GM19397 (cell line): Measurements from ENCODE around the gene LRP1-AS.

Experiments used
- ATAC-seq: cut with Tn5 transposase; IDR thresholded peaks from one replicate; pipeline ENCODE4 v1.9.1; 2021; ENCODE audit warnings: mild to moderate bottlenecking, moderate library complexity; ENCODE audit not compliant: unreplicated experiment

LRP1-AS gene

DNA sequence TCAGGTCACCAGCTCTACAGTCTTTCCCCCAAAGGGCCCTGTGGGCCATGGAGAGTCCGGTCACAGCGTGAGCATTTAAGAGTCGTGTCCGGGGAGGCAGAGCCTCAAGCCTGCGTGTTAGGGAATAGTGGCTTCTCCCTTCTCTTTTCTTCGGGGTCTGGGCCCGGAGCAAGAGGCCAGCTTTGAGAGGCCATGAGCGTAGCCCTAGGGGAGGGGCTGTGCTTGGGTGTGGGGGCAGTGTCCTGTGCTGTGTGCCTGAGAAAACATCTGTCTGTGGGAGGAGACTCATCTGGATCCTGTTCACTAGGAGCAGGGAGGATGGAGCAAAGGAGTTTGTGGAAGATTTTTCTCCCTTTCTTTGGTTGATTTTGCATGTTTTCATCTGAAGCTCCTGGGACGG lies 5.3 kb downstream of the LRP1-AS start:
- no peak for ATAC-seq

DNA sequence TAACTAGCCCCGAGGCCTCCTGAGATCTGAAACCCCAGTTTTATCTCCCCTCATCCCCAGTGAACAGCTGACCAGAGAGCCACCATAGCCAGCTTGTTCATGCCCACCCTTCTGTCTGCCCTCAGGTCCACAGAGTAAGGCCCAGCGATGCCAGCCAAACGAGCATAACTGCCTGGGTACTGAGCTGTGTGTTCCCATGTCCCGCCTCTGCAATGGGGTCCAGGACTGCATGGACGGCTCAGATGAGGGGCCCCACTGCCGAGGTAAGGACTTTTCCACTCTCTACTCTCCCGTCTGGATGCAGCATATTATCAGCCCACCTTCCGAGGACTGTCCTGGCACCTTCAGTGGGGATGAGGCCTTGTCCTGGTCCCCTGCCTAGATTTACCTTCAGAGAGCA lies 6.2 kb downstream of the LRP1-AS start:
- ATAC-seq = no peak

- ATAC-seq = no peak
Observed at GRCh38 chr12:57139796-57140649, 7.4 kb downstream of the LRP1-AS start.

GRCh38 chr12:57138526-57139272 lies 8.7 kb downstream of the LRP1-AS start:
- ATAC-seq = no peak

DNA sequence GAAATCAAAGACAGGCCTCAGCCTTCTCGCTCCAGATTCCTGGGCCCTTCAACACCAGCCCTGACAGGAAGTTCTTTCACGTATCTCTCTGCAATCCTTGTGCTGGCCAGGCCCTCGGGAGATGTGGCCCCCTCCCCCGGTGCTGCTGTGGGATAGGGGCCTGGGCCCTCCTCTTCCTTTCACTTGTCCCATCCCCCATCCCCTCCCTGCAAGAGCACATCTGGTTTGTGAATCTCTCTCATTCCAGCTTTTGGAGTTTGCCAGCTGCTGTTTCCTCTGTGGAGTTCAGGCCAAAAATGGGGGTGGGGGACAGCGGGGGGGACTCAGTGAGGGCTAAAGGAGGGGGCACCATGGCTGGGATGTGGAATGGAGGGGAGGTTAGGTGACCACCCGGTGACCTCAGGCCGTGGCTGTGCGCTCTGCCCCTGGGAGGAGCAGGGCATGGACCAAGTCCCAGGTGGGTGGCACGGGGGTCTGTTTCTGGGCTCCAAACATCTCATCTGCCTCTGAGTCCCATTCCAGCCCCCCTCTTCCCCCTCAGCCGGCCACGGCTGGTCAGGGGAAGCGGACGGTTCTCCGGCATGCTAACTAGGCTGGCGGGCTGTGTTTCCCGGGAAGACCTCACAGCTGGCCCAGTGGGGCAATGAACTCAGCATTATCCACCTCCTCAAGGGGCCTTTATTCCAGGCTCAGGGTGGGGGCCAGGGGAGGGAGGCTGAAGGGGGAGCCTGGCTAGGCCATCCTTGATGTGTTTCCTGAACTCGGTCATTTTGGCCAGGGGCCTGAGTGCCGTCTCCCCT lies 11.7 kb downstream of the LRP1-AS start:
- no peak for ATAC-seq

DNA sequence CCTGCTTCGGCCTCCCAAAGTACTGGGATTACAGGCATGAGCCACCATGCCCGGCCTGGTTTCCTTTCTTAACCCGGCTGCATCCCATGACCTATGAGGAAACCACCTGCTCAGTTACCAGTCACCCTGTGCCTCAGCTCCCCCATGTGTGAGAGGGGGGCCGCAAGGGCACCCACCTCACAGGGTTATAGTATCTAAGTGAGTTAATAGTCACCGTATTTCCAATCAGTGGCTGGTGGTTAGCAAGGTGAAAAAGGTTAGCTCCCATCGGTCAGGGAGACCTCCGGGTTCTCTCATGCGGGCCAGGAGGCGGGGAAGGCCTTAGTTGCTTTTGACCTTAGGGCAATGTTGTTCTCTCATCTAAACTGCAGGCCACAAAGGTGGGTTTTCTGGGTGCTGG lies 12.5 kb downstream of the LRP1-AS start:
- ATAC-seq = no peak

GRCh38 chr12:57133916-57134315 lies 13.5 kb downstream of the LRP1-AS start:
- ATAC-seq = no peak

DNA sequence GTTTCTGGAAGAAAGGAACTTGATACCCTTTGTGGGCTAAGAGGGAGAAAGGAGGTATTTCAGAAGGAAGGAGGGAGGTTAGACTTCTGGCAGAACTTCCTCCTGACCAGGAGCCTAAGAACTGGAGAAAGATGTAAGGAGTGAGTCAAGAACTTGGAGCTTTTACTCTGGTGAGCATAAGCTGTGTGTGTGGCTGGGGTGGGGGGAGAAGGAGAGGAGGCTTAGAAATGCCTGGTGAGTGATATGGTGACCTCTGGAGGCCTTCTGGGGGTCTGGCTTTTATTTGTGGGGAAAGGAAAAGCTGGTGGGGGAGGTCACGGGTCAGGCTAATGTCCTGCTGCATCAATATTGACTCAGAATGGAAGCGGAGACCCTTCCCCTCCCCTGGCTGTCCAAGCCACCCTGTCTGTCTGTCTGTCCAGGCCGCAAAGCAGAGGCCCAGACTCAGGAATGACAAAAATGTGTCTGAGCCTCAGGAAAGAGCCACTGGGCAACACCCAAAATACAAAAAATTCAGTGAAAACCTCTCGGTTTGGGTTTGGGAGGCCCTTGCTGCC lies 14.3 kb downstream of the LRP1-AS start:
- no peak for ATAC-seq

DNA sequence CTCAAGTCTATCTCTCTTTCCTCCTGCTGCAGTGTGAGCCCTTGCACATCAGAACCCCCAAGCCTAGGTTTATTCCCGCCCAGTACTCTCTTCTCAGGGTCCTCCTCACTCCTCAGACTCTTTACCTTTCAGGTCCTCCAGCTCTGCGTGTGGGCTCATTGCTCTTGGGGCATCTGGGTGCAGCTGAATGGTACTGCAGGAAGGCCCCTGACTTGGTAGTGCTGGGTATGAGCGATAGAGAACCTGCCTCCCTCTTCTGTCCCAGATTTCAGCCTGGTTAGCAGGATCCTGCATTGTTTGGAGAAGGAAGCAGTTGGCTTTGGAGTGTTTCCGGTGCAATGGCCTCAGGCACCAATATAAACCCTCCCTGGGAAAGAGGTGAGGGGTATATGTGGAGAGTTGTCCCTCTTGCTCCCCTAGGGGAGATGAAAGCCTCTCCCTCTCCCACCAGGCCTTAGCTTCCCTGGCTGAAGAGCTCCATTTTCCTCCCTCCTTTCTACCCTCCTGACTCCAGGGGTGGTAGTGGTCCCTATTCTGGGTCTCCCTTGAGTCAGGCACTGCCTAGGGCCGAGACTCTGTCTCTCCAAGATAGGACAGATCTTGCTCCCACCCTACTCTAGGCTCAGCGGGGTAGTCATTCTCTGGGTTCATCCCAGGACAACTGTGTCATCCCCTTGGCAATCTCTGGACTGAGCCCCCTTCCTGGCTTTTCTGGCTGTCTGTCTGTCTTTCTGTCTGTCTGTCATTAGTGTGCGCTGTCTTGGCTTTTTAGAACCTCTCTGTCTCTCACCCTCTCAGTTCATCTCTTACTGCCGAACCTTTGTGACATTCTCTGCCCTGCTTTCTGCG lies 15.3 kb downstream of the LRP1-AS start:
- no peak for ATAC-seq

DNA sequence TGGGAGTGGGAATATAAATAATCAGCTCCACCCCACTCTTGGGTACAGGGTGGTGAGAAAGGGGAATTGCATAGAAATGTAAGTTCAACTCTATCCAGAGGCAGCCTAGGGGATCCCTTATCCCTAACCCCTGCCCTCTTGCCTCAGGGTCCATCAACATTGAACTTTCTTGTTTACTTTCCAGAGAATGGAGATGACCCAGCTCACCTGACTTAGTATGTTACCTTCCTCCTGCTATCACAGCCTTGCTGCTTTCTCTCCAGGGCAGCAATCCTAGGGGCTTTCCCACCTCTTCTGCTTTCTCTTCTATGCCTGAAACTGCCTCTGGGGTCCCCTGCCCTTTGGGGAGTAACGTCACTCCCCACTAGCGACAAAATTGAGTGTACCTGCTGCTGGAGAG lies 16.5 kb downstream of the LRP1-AS start:
- ATAC-seq = no peak

- no peak for ATAC-seq
Observed at GRCh38 chr12:57129889-57130288, 17.5 kb downstream of the LRP1-AS start.

- ATAC-seq = no peak
Observed at GRCh38 chr12:57129321-57129842, 18.0 kb downstream of the LRP1-AS start.

- ATAC-seq = no peak
Observed at GRCh38 chr12:57128519-57129247, 18.7 kb downstream of the LRP1-AS start.

DNA sequence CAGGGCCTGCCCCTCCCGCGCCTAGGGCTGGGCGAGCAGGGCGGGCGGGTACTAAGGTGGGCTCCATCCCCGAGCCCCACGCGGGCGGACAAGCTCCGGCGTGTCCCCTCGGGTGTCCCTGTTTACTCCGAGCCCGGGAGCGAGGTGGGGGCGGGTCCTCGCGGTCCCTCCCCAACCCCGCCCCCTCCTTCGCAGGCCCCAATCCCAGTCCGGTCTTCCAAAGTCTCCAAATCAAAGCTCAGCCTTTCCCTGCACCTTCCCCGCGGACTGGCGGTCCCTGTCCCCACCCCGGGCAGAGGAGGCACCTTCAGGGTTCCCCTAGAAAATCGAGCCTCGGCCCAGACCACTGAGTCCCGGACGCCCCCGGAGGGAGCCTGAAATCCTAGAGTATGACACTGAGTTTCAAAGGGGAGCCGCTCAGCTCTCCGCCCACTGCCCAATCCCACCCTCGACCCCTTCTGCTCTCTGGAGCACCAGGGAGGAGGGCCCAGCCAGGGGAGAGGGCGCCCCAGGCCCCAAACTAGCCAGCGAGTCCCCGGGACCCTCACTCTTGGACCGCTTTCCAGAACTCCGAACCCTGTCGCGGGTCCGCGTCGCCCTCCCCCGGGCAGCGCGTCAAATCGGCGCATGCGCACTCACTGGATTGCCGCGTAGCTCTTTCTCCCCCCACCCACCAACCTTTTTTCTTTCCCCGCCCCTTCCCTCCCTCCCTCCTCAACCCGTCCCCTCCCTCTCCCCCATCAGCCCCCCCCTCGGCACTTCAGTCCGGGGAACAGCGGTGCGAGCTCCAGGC lies 19.5 kb downstream of the LRP1-AS start, which contains the start of gene LRP1:
TSS of gene LRP1 (plus strand) at position 758 of the 793 bp plus-strand sequence. CDS start 482 bp downstream, outside the sequence.
- no peak for ATAC-seq

- ATAC-seq = no peak
Observed at GRCh38 chr12:57127101-57127725, 20.2 kb downstream of the LRP1-AS start.

GRCh38 chr12:57126561-57126960 lies 20.9 kb downstream of the LRP1-AS start:
- no peak for ATAC-seq

- ATAC-seq = no peak
Observed at GRCh38 chr12:57126061-57126460, 21.4 kb downstream of the LRP1-AS start.
